A549 (cell line): ENCODE measurements around the gene FAS.

Experiments
- BHLHE40 ChIP-seq: IDR thresholded peaks from 2 replicates; pipeline ENCODE4 v1.6.1; 2012; ENCODE audit warnings: low read depth, low read length, inconsistent platforms
- EHMT2 ChIP-seq: fragments of 200-600 bp; sonication (generic); IDR thresholded peaks from 2 replicates; pipeline ENCODE4 v1.6.1; 2016; ENCODE audit warnings: antibody characterized with exemption, low read depth, mild to moderate bottlenecking, moderate library complexity
- EP300 ChIP-seq, 2 experiments: fragments of >200 bp; sonication (Bioruptor Twin); formaldehyde crosslinking; IDR thresholded peaks; 2 replicates in 1 of 2; 3 replicates in 1 of 2; pipeline ENCODE4 v1.6.1; 2016 to 2017
- FOSL2 ChIP-seq, 2 experiments: fragments of 450-650 bp in 1 of 2; fragments of >200 bp in 1 of 2; sonication (Bioruptor Twin) in 1 of 2; formaldehyde crosslinking; IDR thresholded peaks; 2 replicates each; pipeline versions ENCODE4 v1.5.0 to v1.6.1; 2016 to 2020; ENCODE audit warnings: mild to moderate bottlenecking in 1 of 2, moderate library complexity in 1 of 2
- JUNB ChIP-seq: fragments of >200 bp; sonication (Bioruptor Twin); formaldehyde crosslinking; IDR thresholded peaks from 2 replicates; pipeline ENCODE4 v1.6.1; 2016
- POLR2A ChIP-seq: IDR thresholded peaks from 2 replicates; pipeline ENCODE4 v1.6.1; 2012; ENCODE audit warnings: mild to moderate bottlenecking, low read length
- SMC3 ChIP-seq: fragments of >200 bp; sonication (Bioruptor Twin); formaldehyde crosslinking; IDR thresholded peaks from 3 replicates; pipeline ENCODE4 v1.6.1; 2018; ENCODE audit warnings: inconsistent platforms
- TF ChIP-seq, protein P1 (sequence below): fragments of >200 bp; sonication (Bioruptor Twin); formaldehyde crosslinking; IDR thresholded peaks from 3 replicates; pipeline ENCODE4 v1.5.1; 2016
- TF ChIP-seq, protein P2 (sequence below): fragments of >200 bp; sonication (Bioruptor Twin); formaldehyde crosslinking; IDR thresholded peaks from 2 replicates; pipeline ENCODE4 v1.6.1; 2016
- TF ChIP-seq, protein P3 (sequence below): fragments of 200-600 bp; sonication (generic); IDR thresholded peaks from 2 replicates; pipeline ENCODE4 v1.6.1; 2016; ENCODE audit warnings: antibody characterized with exemption, mild to moderate bottlenecking, moderate library complexity
- TF ChIP-seq, protein P4 (sequence below): IDR thresholded peaks from 2 replicates; pipeline ENCODE4 v1.6.1; 2012

DNA sequence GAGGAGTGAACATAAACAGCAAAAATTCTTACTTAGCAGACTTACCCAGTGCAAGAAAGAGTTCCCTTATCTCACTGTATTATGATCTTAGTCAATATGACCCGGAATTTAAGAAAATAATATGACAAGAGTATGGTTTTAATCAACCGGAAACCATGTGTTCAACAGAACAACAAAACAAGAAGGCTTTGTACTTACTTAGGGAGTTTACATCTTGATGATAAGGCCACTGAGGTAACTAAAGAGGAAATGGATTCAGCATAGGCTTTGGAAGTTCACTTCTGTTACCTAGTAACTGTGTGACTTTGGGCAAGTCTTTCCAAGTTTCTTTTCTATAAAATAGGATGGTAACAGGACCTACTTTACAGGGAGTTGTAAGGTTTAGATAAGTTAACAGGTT lies 7.4 kb upstream of the FAS start:
- TF ChIP-seq, protein P1, sequence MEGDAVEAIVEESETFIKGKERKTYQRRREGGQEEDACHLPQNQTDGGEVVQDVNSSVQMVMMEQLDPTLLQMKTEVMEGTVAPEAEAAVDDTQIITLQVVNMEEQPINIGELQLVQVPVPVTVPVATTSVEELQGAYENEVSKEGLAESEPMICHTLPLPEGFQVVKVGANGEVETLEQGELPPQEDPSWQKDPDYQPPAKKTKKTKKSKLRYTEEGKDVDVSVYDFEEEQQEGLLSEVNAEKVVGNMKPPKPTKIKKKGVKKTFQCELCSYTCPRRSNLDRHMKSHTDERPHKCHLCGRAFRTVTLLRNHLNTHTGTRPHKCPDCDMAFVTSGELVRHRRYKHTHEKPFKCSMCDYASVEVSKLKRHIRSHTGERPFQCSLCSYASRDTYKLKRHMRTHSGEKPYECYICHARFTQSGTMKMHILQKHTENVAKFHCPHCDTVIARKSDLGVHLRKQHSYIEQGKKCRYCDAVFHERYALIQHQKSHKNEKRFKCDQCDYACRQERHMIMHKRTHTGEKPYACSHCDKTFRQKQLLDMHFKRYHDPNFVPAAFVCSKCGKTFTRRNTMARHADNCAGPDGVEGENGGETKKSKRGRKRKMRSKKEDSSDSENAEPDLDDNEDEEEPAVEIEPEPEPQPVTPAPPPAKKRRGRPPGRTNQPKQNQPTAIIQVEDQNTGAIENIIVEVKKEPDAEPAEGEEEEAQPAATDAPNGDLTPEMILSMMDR: no peak
- TF ChIP-seq, protein P2, sequence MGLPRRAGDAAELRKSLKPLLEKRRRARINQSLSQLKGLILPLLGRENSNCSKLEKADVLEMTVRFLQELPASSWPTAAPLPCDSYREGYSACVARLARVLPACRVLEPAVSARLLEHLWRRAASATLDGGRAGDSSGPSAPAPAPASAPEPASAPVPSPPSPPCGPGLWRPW: no peak
- TF ChIP-seq BHLHE40: no peak
- TF ChIP-seq, protein P3, sequence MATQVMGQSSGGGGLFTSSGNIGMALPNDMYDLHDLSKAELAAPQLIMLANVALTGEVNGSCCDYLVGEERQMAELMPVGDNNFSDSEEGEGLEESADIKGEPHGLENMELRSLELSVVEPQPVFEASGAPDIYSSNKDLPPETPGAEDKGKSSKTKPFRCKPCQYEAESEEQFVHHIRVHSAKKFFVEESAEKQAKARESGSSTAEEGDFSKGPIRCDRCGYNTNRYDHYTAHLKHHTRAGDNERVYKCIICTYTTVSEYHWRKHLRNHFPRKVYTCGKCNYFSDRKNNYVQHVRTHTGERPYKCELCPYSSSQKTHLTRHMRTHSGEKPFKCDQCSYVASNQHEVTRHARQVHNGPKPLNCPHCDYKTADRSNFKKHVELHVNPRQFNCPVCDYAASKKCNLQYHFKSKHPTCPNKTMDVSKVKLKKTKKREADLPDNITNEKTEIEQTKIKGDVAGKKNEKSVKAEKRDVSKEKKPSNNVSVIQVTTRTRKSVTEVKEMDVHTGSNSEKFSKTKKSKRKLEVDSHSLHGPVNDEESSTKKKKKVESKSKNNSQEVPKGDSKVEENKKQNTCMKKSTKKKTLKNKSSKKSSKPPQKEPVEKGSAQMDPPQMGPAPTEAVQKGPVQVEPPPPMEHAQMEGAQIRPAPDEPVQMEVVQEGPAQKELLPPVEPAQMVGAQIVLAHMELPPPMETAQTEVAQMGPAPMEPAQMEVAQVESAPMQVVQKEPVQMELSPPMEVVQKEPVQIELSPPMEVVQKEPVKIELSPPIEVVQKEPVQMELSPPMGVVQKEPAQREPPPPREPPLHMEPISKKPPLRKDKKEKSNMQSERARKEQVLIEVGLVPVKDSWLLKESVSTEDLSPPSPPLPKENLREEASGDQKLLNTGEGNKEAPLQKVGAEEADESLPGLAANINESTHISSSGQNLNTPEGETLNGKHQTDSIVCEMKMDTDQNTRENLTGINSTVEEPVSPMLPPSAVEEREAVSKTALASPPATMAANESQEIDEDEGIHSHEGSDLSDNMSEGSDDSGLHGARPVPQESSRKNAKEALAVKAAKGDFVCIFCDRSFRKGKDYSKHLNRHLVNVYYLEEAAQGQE: no peak
- TF ChIP-seq FOSL2 (IDR thresholded peaks at IDR 0.05): no peak
- no peak for TF ChIP-seq FOSL2 (CRISPR knock-in tag; IDR thresholded peaks at IDR 0.05)
- TF ChIP-seq, protein P4, sequence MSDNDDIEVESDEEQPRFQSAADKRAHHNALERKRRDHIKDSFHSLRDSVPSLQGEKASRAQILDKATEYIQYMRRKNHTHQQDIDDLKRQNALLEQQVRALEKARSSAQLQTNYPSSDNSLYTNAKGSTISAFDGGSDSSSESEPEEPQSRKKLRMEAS: no peak
- TF ChIP-seq JUNB: no peak
- no peak for TF ChIP-seq EP300 (IDR thresholded peaks at IDR 0.05)
- no peak for TF ChIP-seq SMC3
- no peak for TF ChIP-seq EHMT2
- no peak for TF ChIP-seq POLR2A
